VCaP (cell line): ENCODE measurements around the gene FHIT.
"Not testable (repeated sequence)": the region's sequence is repeated elsewhere in the genome, so short reads cannot be mapped to it uniquely, and the experiment has no call there.

ENCODE experiments used
- H3K27ac ChIP-seq: fragments of 450-650 bp; 2 replicates; pipeline ENCODE4 v1.5.1; 2017
- CTCF ChIP-seq: fragments of 450-650 bp; conservative IDR thresholded peaks from 2 replicates; pipeline ENCODE4 v1.5.1; 2017; ENCODE audit warnings: mild to moderate bottlenecking, moderate library complexity

Gene FHIT

DNA sequence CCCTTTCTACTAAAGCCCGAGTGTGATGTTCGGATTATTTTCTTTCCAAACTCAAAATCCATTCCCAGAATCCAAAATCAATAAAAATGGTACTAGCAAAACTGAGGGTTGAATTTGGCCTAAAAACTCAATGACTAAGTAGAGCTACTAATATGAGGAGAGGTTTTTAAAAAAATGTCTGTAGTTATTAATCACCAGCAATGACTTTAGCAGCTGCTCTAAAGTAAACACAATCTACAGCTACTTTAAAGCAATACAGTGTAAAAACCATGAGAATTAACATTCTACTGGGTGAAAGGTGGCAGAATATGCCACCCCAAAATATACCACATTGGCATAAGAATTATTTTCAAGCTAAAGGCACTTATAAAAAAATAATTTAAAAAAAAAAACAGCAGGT, 23.5 kb downstream of the FHIT start:
- no peak for TF ChIP-seq CTCF
- H3K27ac ChIP-seq: no peak overlapping the region

DNA sequence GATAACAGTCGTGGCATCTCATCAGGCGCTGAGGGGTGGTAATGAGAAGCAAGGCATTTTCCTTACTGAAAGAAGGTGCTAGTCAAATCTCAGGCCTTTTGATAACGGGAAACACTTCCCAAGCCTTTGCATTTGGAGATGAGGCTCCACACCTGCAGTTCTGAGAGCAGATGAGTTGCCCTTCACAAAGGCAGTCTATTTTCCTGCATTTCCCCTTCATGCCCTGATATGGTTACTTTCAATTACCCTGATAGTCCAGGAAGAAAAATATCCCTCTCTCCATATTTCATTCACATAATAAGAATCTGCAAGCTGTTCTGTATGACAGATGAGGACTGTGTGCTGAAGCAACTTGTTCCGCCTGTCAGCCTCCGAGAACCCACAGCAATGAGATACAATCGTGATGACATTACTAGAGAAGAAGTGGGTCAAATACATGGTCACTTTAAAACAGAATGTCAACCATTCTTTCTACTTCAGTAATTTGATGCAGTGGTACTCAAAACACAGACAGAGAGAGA, 25.0 kb downstream of the FHIT start:
- H3K27ac ChIP-seq: no peak overlapping the region
- TF ChIP-seq CTCF: no peak

- no peak for TF ChIP-seq CTCF
- no peak overlapping the region for H3K27ac ChIP-seq
Observed at GRCh38 chr3:61224823-61225222, 26.4 kb downstream of the FHIT start.

DNA sequence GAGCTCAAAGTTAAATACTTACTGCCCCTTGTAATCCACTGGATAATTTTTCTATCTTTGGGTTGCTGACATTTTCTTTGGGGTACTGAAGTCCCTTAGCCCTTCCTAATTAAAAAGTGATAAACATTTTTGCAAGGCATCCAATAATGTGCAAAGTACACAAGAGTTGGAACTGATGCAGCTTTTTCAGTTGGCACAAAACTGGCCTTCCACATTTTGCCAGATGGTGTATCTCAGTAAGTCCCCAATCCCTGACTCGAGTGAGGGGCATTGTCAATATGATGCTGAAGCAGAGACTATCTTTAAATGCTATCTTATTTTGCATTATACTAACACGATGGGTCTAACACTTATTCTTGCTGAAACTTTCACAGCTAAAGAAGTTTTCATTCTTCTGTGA, 27.8 kb downstream of the FHIT start:
- TF ChIP-seq CTCF: no peak
- no peak overlapping the region for H3K27ac ChIP-seq

GRCh38 chr3:61222467-61222866, 28.8 kb downstream of the FHIT start:
- no peak for TF ChIP-seq CTCF
- H3K27ac ChIP-seq: no peak overlapping the region

GRCh38 chr3:61221759-61222362, 29.4 kb downstream of the FHIT start:
- TF ChIP-seq CTCF: no peak
- H3K27ac ChIP-seq: no peak overlapping the region

DNA sequence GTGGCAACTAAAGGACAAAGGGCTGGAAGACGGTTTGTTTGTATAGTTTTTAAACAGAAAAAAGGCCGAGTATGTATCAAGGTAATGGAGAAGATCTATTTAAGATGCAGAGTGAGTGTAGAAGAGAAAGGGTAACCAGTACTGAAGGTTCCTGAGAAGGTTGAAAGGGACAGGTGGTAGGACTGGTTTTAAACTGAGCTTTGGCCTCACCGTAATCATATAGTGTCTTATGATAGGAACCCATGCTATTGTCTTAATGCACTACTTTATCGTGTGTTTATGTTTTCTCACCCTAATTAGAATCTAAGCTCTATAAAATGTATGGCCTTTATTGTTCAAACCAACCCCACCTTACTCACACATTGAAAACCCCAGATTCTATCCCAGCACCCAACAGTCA, 32.7 kb downstream of the FHIT start:
- no peak overlapping the region for H3K27ac ChIP-seq
- no peak for TF ChIP-seq CTCF

DNA sequence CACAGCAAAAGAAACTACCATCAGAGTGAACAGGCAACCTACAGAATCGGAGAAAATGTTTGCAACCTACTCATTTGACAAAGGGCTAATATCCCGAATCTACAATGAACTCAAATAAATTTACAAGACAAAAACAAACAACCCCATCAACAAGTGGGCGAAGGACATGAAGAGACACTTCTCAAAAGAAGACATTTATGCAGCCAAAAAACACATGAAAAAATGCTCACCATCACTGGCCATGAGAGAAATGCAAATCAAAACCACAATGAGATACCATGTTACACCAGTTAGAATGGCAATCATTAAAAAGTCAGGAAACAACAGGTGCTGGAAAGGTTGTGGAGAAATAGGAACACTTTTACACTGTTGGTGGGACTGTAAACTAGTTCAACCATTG, 35.1 kb downstream of the FHIT start:
- H3K27ac ChIP-seq: not testable (repeated sequence)
